Sciatic nerve (tissue), 2 donors: ENCODE results near the gene VTN. TPM values are rescaled to one million over a fixed set of nuclear protein-coding genes. Genes with fewer than 3 reads are reported as not detected.

Experiments used
- ATAC-seq: fragments of 200-7000 bp; cut with Tn5 transposase; one replicate; pipeline ENCODE4 v1.9.1; 2020; ENCODE audit warnings: mild to moderate bottlenecking, moderate library complexity
- DNase-seq: peaks from one replicate; pipeline ENCODE4 v3.0.0-alpha.2; 2020; ENCODE audit warnings: low spot score
- intact Hi-C: fragments of 100-400 bp; cut with DNase I; formaldehyde crosslinking; loops from one replicate; pipeline ENCODE4 v1.14.2; 2022
- total RNA-seq: library from RNA; stranded (reverse); fragmentation: NEBNext Ultra II Directional; extraction: Animal tissue kit (Norgen Biotek cat#: 25700); gene quantifications from one replicate; pipeline ENCODE4 v1.2.1, GENCODE V29; 2021
- donor health status: DM: no; HTN: no; CAD: no.
- donor health status: DM: no; HTN: no; CAD: no.

Gene VTN
- total RNA-seq, 1 donor from 2014 or later = 2.1 TPM

- intact Hi-C loops = no loop called here
- DNase-seq (no peak), ATAC-seq (no peak)
Measured at GRCh38 chr17:28372203-28372944, 2.3 kb upstream of the VTN start.

DNA sequence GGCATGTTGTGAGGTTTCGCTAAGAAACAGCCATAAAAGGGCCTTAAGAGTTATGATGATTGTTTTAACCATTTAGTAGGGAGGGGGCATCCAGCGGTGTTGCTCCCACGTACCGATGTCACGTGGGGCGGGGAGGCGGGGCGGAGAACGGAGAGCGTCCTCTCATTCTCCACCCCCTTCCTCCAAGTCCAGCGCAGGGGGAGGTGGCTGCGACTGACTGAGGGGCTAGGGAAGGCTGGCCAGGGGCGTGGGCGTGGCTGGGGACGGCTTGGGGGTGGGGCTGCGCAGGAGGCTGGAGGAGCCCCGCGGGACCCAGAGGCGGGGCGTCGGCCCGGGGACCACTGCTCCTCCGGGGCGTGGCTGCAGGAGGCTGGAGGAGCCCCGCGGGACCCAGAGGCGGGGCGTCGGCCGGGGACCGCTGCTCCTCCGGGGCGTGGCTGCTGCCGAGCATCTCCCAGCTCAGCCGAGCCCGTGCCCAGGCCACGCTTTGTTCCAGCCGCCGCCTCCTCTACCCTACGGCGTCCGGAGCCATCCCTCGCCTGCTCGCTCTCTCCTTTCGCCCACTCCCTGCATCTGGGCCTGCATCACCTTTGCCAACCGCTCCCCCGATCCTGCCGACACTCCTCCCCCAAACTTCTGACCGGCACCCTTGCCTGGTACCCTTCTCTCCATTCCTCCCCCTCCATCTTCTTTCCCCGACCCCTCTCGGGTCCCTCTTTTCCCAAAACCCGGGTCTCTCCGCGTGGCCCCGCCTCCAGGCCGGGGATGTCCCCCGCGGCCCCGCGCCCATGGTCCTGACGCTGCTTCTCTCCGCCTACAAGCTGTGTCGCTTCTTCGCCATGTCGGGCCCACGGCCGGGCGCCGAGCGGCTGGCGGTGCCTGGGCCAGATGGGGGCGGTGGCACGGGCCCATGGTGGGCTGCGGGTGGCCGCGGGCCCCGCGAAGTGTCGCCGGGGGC is 1.4 kb upstream of the VTN start, which contains the start of gene SARM1:
SARM1 (plus strand) TSS at position 450 of the 958 bp plus-strand sequence; CDS start at position 789, 339 bp downstream.
- ATAC-seq (peak; percentile 89), DNase-seq (peak; percentile 89)
- intact Hi-C loops = no loop called here

GRCh38 chr17:28370744-28371103 is 617 bp upstream of the VTN start:
- DNase-seq (no peak), ATAC-seq (no peak)
- intact Hi-C loops = no loop called here

GRCh38 chr17:28369684-28370034 is 448 bp downstream of the VTN start:
- DNase-seq (no peak), ATAC-seq (no peak)
- intact Hi-C loops = no loop called here

GRCh38 chr17:28368915-28369683 is 1.0 kb downstream of the VTN start:
- DNase-seq = no peak
- intact Hi-C loops = no loop called here
- ATAC-seq = no peak

DNA sequence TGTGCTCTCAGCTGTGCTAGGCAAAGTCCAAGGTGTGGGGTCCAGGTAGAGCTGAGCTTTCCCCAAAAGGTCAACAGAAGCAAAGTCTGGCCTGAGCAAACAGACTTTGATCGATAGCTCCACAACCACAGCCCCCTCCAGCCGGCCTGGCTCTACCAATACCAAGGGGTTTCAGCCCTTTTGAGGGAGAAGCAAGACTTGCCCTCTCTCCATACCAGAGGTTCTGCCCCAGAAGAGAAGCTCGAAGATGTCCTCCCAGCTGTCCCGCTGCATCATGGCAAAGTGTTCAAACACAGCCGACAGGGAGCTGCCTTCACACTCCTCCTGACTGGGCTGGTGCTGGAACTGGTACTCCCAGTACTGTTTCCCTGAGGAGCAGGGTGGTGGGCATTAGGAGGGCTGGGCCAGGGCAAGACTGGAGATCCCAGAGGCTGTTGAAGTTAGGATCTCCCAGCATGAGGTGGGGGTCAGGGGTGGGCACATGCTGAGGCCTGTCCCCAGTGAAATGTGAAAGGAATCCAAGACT is 1.7 kb downstream of the VTN start:
- ATAC-seq = no peak
- no peak for DNase-seq
- intact Hi-C loops = no loop called here

DNA sequence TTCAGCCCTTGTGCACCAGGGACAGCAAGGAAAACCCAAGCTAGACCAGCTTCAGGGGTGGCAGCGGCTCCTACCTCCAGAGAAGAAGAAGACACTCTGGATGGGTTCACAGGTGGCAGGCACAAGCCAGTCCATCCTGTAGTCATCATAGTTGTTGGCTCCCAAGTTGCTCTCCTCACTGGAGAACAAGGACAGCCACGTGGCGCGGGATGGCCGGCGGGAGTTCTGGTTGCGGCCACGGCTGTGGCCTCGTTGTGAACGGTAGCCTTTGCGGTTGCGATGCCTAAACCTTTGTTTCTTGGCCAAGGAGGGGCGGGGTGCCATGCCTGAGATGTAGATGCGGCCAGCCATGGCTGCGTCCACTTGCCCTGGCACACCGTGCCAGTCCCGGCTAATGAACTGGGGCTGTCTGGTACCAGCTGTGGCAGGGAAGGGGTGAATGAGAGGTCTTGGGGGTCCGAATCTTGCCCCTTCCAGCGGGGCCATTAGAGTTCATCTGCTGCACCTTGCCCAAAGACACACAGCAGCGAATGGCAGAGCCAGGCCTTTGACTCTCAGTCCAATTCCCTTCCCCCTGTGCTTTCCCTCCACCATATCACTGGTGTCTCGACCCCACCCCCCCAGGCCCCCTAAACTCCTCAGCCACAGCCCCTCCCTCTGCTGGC is 2.3 kb downstream of the VTN start:
- ATAC-seq = no peak
- intact Hi-C loops = no loop called here

DNA sequence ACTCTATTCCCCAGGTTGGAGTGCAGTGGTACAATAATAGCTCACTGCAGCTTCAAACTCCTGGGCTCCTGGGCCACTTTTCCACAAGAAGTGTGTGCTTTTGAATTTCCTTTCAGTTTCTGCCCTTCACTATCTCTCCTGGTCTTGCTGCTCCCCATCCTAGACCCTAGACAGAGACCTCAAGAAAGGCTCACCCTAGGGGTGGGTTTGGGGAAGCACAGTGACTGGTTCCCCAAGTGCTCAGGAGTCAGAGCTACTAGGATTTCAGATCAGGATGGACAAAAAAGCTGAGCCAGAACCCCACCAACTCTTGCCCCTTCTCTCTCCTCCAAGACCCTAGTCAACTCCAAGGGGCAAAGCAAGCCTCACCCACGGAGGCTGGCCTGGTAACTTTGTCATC is 3.5 kb downstream of the VTN start:
- intact Hi-C loops = no loop called here
- ATAC-seq (no peak), DNase-seq (no peak)

More for the DNA sequence above, 2.3 kb downstream of the VTN start:
- no peak for DNase-seq

DNA sequence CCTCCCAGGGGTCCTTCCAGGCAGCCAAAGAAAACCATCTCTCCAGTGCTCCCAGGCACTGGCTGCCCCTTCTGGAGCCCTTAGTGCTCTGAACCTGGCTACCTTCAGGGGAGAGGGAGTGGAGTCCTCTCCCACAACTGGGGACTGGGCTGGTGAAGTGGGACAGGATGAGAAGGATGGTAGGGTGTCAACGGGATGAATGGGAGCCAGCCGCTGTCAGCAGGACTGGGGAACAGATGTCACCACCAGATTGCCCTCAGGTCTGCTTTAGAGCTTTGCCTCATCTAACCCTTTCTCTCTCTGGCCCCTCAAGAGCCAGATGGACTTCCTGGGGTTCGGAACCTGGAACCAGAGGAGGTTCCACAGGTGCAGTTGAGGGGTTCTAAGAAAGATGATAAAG is 4.6 kb downstream of the VTN start:
- DNase-seq (no peak), ATAC-seq (no peak)
- intact Hi-C loops = no loop called here

DNA sequence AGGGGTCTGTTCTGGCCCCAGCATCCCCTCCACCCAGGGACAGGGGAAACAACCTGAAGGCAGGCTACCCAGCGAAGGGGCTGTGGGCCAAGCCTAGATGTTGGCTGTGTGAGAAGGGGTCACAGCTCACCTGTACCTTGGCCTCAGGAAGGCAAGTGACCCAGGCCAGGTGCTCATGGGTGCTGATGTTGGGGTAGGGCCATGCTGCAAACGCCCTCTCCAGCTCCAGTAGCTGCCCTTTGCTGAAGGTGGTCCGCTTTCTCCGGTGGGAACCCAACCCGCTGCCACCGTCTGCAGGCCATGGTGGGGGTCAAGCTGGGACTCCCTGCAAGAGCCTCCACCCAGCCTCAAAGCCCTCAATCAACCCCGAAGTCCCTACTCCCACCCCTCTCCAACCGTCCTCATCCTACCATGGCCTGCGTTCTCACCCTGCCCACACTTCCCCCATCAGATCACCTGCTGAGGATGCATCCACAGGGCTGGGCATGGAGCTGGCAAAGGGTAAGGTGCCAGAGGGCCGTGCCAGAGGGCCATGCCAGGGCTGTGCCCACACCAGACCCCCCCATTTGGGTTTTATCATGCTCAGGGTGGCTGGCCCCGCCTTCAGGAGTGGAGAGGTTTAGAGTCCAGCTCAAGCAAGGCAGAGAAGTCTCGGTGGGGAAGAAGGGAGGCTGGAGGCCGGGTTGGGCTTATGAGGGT is 5.3 kb downstream of the VTN start, which contains the start of gene SEBOX:
SEBOX (minus strand) TSS at position 535 of the 699 bp plus-strand sequence; CDS start at position 487, 48 bp downstream.
- intact Hi-C loops = no loop called here
- DNase-seq (no peak), ATAC-seq (no peak)

DNA sequence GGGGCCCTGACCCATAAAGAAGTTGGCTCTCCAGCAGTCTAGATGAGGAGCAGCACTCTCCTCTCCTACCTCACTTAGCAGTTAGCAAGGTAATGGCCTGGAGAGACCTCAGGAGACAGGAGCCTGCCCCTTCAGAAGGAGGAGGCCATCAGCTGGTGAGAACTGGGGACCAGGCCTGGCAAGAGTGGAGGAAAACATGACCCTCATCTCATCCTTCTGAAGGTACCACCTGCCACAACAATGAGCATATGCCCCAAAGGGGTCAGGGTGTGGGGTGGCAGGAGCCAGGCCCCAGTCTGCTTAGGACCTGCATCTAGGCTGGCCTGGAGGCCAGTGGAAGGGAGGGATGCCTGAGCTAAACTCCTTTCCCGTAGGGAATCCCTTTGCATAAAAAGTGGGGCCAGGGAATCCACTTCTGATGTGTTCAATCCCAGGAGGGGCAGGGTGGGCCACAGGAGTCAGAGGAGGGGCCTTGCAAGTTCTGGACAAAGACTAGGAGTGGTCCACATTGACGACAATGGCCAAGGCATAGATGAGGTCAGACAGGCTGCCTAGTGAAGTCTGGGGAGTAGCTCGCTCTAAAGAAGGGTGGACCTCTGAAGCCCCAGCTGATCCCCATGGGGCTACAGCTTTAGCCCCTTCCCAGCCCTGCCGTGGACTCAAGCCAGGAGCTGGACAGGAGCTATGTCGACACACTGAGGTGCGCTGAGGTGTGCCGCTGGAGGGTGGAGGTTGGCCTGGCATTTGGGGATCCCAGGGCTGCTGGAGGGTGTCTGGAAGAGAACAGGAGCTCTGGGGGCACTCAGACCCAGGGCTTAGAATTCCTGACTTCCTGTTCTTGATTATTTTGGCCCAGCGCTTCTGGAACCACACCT is 6.1 kb downstream of the VTN start:
- DNase-seq = no peak

GRCh38 chr17:28363186-28363585 is 6.9 kb downstream of the VTN start:
- DNase-seq (no peak), ATAC-seq (no peak)
- intact Hi-C loops = no loop called here

More for the DNA sequence above, 6.1 kb downstream of the VTN start:
- ATAC-seq = no peak
- intact Hi-C loops = no loop called here

GRCh38 chr17:28357901-28358197 is 12.3 kb downstream of the VTN start:
- DNase-seq = no peak
- intact Hi-C loops = no loop called here
- ATAC-seq = no peak

- ATAC-seq (peak; percentile 100), DNase-seq (peak; percentile 98)
- intact Hi-C loops = no loop called here
Measured at GRCh38 chr17:28357061-28357900, 12.8 kb downstream of the VTN start, which contains the start of gene POLDIP2. Gene POLDIP2, minus strand, starts transcription at chr17:28357527. Its CDS starts 79 bp downstream, at chr17:28357448.

GRCh38 chr17:28350271-28350670 is 19.8 kb downstream of the VTN start:
- ATAC-seq = no peak
- intact Hi-C loops = no loop called here
- no peak for DNase-seq

GRCh38 chr17:28348979-28349378 is 21.1 kb downstream of the VTN start:
- intact Hi-C loops = no loop called here
- ATAC-seq (no peak), DNase-seq (no peak)
